ENCODE results near the gene COL21A1.

DNA sequence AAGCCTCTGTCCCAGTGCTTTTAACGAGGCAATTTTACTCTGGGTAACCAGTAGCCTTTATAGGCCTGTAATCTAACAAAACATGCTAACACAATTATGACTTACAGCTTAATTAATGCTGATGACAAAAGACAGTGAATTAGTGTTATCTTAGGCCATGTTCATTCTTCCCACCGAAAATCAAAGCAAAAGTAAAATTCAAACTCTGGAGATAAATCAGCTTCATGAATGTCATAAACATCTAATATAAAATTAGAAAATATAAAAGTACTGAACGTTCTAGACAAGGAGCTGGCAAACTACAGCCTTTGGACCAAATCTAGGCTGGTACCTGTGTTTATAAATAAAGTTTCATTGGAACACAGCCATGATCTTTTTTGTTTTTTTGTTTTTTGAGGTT lies 18.6 kb upstream of the COL21A1 start:
- TF ChIP-seq, protein P1, sequence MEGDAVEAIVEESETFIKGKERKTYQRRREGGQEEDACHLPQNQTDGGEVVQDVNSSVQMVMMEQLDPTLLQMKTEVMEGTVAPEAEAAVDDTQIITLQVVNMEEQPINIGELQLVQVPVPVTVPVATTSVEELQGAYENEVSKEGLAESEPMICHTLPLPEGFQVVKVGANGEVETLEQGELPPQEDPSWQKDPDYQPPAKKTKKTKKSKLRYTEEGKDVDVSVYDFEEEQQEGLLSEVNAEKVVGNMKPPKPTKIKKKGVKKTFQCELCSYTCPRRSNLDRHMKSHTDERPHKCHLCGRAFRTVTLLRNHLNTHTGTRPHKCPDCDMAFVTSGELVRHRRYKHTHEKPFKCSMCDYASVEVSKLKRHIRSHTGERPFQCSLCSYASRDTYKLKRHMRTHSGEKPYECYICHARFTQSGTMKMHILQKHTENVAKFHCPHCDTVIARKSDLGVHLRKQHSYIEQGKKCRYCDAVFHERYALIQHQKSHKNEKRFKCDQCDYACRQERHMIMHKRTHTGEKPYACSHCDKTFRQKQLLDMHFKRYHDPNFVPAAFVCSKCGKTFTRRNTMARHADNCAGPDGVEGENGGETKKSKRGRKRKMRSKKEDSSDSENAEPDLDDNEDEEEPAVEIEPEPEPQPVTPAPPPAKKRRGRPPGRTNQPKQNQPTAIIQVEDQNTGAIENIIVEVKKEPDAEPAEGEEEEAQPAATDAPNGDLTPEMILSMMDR (IDR thresholded peaks at IDR 0.05), result no peak
- no peak for TF ChIP-seq EP300 (IDR thresholded peaks at IDR 0.05)
